Measurements from ENCODE around the gene TSPAN5.
A peak's percentile ranks its signal among the peaks of the same experiment; 100 is the strongest.

Gene TSPAN5

DNA sequence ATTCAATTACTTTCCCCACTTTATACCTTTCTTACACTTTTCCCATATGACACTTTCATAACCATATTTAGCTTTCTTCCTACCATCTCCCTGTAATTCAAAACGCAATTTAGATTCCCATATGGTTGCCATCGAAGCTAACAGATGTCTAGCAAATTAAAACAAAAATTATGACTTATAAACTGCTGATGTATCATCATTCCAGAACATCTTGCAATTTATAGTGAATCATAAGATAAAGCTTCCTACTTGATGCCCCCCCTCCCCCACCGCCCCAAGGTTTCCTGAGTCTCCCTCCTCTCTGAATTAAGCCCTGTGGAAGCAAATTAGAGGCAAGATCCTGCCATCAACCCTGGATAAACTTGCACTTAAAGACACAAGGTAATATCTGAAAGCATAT, 5.4 kb downstream of the TSPAN5 start:
- H3K4me3 ChIP-seq (replicated peaks; ENCODE audit: low read depth, low read length) = no peak overlapping the region
- peak; percentile 44 for DNase-seq (ENCODE audit: low read depth)
- TF ChIP-seq, protein P1, sequence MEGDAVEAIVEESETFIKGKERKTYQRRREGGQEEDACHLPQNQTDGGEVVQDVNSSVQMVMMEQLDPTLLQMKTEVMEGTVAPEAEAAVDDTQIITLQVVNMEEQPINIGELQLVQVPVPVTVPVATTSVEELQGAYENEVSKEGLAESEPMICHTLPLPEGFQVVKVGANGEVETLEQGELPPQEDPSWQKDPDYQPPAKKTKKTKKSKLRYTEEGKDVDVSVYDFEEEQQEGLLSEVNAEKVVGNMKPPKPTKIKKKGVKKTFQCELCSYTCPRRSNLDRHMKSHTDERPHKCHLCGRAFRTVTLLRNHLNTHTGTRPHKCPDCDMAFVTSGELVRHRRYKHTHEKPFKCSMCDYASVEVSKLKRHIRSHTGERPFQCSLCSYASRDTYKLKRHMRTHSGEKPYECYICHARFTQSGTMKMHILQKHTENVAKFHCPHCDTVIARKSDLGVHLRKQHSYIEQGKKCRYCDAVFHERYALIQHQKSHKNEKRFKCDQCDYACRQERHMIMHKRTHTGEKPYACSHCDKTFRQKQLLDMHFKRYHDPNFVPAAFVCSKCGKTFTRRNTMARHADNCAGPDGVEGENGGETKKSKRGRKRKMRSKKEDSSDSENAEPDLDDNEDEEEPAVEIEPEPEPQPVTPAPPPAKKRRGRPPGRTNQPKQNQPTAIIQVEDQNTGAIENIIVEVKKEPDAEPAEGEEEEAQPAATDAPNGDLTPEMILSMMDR (IDR thresholded peaks at IDR 0.05; ENCODE audit: low read length, missing control alignments) = no peak

DNA sequence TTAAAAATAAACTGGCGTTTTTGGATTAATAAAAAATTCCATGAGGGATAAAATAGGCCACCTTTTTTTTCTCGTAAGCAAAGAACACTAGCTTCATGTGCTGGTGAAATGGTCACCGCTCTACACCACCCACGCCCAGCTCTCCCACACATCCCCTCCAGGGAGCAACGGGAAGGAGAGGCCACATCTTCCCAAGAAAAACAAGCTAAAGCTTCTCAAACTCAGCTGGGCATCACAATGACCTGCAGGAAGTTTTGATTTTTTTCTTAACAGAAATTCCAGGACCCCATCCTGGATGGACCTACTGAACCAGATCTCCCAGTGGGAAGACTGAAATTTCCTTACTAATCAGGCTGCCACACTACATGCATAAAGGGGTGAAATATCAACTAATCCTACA, 9.8 kb downstream of the TSPAN5 start:
- DNase-seq (ENCODE audit: low read depth) = peak; percentile 73
- TF ChIP-seq, protein P1 (IDR thresholded peaks at IDR 0.05; ENCODE audit: low read length, missing control alignments) = no peak
- H3K4me3 ChIP-seq (replicated peaks; ENCODE audit: low read depth, low read length) = no peak overlapping the region

DNA sequence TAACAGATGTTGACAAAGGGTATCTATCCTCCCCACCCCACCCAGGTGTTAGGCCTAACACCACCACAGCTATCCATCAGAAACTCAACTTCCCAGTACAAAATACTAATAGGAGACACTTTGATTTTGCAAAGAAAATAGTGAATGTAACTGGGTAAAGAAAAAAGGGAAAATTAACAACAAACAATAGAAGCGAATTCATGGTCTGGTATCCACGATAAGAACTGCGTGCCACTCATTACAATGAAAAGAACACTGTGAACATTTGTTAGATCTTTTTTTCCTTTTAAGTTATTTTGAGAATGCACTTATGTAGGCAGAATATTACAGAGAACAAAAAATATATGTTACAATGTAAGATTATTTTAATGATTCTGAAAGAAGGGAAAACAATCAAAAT, 12.0 kb downstream of the TSPAN5 start:
- H3K4me3 ChIP-seq (replicated peaks; ENCODE audit: low read depth, low read length) = no peak overlapping the region
- DNase-seq (ENCODE audit: low read depth) = no peak
- TF ChIP-seq, protein P1 (IDR thresholded peaks at IDR 0.05; ENCODE audit: low read length, missing control alignments) = no peak

DNA sequence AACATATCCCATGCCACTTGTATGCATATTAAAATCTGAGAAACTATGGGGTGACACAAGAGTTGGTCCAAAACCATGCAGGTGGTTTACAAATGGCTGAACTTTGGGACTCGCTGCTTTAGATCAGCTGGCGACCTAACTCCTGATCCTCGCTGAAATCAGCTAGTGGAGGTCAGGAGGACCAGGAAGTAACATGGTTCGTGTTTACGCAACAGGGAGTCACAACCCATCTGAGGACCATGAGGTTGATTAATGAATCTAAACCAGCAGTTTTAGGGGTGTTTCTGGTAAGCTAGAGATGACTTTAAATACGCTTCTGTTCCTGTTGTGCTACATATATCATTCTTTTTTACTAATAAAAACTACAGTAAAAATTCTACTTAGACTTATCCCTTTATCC, 12.9 kb downstream of the TSPAN5 start:
- TF ChIP-seq, protein P1 (IDR thresholded peaks at IDR 0.05; ENCODE audit: low read length, missing control alignments) = no peak
- no peak overlapping the region for H3K4me3 ChIP-seq (replicated peaks; ENCODE audit: low read depth, low read length)
- no peak for DNase-seq (ENCODE audit: low read depth)

DNA sequence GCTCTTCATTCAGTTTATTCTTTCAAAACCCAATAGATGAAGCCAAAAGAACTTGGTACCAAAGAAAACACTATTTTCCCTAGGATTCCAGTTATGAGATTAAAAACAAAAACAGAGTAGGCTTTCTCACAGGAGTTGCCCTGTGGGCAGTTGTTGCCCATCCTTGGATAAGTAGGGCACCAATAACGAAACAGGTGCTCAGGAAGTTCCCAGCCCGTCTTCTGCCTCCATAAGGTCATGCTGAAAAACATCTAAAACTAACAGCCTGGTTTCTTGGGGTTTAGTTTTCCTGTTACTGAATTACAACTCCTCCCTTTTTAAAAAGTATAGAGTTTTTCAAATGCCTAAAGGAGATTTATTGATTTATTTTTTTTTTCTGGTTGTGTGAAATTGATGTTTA, 14.7 kb downstream of the TSPAN5 start:
- no peak for DNase-seq (ENCODE audit: low read depth)
- H3K4me3 ChIP-seq (replicated peaks; ENCODE audit: low read depth, low read length) = no peak overlapping the region
- TF ChIP-seq, protein P1 (IDR thresholded peaks at IDR 0.05; ENCODE audit: low read length, missing control alignments) = no peak

DNA sequence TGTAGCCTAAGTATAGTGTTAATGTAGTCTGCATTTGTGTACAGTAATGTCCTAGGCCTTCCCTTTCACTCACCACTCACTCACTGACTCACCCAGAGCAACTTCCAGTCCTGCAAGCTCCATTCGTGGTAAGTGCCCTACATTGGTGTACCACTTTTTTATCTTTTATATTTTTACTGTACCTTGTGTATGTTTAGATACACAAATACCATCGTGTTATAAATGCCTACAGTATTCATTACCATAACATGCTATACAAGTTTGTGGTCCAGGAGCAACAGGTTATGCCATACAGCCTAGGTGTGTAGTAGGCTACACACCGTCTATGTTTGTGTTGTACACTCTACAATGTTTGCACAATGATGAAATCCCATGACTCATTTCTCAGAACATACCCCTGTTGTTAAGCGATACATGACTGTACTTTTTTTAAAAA, 15.4 kb downstream of the TSPAN5 start:
- TF ChIP-seq, protein P1 (IDR thresholded peaks at IDR 0.05; ENCODE audit: low read length, missing control alignments) = no peak
- peak; percentile 74 for DNase-seq (ENCODE audit: low read depth)
- H3K4me3 ChIP-seq (replicated peaks; ENCODE audit: low read depth, low read length) = no peak overlapping the region

DNA sequence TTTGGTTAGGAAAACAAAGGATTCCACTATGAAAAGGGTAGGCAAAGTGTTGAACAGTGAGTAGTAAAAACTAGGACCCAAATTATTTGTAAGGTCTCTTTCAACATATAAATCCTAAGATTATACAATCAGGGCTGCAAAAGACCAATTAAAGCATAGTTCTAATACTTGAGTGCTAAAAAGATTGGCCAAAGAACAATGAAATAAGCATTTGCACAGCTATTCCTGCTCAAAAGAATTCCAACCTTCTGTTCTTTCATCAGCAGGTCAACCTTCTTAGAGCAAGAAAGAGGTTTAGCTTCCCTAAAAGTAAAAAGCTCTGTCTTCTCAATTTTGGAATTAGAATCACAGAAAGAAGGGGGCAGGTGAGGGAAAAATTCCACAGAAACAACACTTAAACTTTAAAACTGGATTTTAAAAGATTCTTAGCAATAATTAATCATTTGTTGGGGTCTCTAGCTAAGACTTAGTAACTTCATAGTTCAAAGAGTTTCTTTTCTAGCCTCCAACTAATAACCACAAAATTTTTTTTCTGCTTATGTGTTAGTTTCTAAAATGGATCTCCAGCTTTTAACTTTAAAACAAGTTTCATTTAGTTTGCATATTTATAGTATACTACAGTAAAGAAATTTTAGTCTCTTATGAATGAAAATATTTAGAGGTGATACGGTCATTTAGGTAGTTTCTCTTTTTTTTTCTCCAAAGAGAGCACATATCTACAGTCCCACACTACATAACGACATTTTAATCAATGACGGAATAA, 16.3 kb downstream of the TSPAN5 start:
- DNase-seq (ENCODE audit: low read depth) = no peak
- TF ChIP-seq, protein P1 (IDR thresholded peaks at IDR 0.05; ENCODE audit: low read length, missing control alignments) = no peak
- H3K4me3 ChIP-seq (replicated peaks; ENCODE audit: low read depth, low read length) = no peak overlapping the region

Measured in fibroblast of pulmonary artery (primary cell).